Measurements from ENCODE around the gene VPS35L. TPM values are rescaled to one million over a fixed set of nuclear protein-coding genes. Genes with fewer than 3 reads are reported as not detected.
"Not testable (repeated sequence)": the region's sequence is repeated elsewhere in the genome, so short reads cannot be mapped to it uniquely, and the experiment has no call there.

The VPS35L gene
- total RNA-seq, 1 donor from 2014 or later = 22.4 TPM

DNA sequence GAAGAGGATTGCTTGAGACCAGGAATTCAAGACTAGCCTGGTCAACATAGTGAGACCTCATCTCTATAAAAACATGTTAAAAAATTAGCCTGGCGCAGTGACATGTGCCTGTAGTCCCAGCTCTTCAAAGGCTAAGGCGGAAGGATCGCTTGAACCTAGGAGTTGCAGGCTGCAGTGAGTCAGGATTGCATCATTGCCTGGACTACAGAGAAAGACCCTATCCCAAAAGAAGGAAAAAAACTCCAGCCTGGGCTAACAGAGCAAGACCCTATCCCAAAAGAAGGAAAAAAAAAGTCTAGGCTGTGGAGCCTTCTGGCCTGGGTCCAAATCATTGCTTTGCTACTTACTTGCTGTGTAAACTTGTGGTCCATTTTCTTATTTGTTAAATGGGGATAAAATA lies 26.8 kb upstream of the VPS35L start:
- DNase-seq = no peak
- ATAC-seq = no peak
- intact Hi-C loops (cut with micrococcal nuclease) = no loop called here

DNA sequence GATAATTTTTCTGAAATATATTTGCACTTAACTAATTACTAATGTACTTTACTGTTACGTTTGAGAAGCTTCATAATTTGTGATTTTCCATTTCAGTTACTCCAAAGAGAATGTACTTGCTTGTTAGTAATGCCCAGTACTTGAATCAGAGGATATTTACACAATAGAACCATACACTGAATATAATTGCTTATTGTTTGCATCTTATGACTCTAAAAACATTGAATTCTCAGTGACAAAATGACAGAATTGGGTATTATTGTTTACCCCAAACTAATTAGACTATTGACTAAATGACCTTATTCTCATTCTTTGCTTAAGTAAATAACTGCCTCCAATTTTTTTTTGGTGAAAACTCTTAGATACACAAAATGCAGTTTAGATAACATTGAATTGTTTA lies 22.9 kb upstream of the VPS35L start:
- intact Hi-C loops (cut with micrococcal nuclease) = no loop called here
- DNase-seq (no peak), ATAC-seq (no peak)

DNA sequence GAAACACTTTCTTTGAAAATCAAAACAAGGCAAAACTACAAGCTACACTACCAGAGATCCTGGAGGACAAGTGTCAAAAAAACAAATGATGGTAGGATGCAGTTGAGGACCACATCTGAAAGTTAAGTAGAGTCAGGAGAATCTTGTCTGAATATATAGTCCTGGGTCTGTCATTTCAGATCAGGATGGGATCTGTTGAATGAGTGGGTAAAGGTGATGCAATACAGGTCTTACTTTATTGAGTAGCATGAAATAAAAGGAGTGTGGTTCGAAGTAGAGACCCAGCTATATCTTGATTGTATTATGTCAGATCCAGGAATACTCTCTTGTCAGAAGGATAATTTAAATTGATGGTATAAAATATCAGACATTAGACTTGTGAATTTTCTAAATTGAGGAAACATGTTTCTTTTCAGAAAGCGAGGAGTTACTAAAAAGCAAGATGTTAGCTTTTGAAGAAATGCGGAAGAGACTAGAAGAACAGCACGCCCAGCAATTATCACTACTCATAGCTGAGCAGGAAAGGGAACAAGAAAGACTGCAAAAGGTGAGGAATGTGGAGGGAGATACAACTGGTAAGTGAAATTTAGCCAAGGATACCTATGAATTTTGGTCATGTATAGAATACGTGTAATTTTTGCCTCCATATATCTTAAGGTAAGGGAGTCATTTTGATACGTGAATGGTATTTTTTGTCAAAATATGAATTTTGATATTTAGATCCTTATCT lies 15.1 kb upstream of the VPS35L start:
- DNase-seq (no peak), ATAC-seq (no peak)
- intact Hi-C loops (cut with micrococcal nuclease) = no loop called here

DNA sequence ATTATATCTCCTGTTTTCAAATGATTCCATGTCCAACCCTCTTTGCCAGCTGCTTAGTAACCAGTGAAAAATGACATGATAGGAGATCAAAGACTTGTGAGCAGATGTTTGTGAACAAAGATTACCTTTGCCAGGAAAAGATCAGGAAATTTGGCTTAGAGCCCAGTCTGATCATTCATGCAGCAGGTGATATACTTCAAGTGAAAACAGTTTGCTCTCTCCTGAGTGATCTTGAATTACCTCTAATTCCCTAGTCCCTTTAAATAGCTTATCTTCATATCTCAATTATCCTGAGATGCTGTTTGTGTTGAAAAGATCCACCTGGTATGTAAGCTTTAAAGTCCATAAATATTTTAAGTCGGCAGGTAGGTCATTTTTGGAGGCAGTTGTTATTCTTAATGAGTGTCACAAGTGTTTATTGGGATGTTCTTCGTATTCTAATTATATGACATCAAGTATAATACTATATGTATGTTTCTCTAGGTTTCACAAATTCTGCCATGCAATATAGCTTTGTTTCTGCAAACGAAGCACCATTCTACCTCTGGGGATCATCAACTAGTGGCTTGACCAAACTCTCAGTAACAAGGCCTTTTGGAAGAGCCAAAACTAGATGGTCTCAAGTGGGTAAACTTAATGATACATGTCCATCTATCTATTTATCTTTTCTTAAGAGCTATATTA lies 13.2 kb upstream of the VPS35L start:
- ATAC-seq = no peak
- no peak for DNase-seq
- intact Hi-C loops (cut with micrococcal nuclease) = no loop called here

DNA sequence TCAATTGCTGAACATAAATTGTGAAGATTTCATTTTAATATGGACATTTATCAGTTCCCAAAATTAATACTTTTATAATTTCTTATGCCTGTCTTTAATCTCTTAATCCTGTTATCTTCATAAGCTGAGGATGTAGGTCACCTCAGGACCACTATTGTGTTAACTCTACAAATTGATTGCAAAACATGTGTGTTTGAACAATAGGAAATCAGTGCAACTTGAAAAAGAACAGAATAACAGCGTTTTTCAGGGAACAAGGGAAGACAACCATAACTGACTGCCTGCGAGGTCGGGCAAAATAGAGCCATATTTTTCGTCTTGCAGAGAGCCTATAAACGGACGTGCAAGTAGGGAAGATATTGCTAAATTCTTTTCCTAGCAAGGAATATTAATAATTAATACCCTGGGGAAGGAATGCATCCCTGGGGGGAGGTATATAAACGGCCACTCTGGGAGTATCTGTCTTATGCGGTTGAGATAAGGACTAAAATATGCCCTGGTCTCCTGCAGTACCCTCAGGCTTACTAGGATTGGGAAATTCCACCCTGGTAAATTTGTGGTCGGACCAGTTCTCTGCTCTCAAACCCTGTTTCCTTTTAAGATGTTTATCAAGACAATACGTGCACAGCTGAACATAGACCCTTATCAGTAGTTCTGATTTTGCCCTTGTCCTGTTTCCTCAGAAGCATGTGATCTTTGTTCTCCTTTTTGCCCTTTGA lies 12.1 kb upstream of the VPS35L start:
- DNase-seq; intact Hi-C loops (cut with micrococcal nuclease); ATAC-seq: not testable (repeated sequence)

DNA sequence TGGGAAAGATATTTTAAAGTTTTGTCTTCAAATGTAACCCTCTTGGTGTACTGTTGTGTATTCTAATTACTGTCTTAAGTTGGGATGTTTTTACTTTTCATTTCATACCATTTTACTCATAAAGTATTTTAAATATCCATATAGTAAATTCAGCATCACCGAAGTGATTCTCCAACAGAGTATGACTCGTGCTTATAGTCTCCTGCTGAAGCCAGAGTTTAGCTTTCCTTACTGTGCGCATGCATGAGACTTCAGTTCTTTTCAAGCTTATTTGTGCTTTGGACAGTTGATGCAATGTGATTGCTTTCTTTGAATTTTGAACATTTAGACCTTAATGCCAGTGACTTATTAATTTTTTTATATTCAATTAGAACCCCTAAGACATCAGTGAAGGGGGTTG lies 7.4 kb upstream of the VPS35L start:
- DNase-seq (no peak), ATAC-seq (no peak)
- intact Hi-C loops (cut with micrococcal nuclease) = no loop called here

DNA sequence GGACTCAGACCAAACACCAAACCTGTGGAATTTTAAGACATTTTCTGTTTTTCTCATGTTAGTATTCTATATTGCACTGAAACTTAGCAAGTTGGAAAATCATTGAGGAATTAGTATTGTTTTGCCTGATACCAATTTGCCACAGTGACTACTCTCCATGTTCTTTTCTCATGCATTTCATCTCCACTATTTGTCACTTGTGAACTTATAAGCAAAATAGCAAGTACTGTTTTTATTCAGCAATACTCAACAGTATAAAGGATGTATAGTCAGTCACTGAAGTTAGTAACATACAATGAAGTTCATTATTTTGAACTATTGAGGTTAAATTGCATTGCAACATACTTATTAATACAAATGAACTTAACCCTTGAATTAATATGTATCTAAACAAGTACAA lies 5.8 kb upstream of the VPS35L start:
- DNase-seq = no peak
- intact Hi-C loops (cut with micrococcal nuclease) = no loop called here

DNA sequence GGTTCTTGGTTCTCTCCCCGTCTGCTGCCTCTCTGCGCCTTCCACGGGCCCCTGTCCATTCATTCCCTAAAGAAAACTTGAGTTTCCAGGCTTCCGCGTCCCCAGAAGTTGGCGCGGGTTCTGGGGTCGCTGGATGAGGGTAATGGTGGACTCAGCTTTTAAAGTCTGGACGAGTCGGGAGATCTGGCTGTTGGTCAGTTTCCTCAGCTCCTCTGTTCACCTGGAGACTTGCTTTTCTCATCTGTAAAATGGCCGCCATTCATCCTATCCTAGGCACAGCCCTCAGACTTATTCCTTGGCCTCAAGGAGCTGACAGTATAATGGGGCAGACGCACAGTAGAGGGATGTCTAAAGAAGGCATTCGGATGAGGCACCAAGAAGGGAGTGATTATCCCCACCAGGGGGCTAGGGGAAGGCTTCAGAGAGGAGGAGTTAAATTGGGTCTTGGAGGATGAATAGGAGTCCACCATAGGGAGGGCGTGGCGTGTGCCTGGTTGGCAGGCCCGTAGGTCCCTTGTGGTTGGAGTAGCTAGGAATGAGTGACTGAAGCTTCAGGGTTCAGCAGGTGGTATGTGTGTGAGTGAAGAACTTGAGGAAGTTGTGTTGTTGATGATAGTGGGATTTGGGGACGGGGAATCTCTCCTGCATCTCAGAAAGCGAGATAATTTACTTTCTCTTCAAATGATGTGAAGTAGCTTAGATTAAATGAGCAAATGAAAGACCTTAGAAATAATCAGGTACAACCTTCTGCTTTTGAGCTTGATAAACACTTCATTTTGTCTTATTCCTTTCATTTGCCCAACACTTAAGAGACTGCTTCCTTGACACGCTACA lies 652 bp downstream of the VPS35L start:
- no peak for ATAC-seq
- intact Hi-C loops (cut with micrococcal nuclease) = no loop called here
- DNase-seq = no peak

More for the DNA sequence above, 5.8 kb upstream of the VPS35L start:
- no peak for ATAC-seq

DNA sequence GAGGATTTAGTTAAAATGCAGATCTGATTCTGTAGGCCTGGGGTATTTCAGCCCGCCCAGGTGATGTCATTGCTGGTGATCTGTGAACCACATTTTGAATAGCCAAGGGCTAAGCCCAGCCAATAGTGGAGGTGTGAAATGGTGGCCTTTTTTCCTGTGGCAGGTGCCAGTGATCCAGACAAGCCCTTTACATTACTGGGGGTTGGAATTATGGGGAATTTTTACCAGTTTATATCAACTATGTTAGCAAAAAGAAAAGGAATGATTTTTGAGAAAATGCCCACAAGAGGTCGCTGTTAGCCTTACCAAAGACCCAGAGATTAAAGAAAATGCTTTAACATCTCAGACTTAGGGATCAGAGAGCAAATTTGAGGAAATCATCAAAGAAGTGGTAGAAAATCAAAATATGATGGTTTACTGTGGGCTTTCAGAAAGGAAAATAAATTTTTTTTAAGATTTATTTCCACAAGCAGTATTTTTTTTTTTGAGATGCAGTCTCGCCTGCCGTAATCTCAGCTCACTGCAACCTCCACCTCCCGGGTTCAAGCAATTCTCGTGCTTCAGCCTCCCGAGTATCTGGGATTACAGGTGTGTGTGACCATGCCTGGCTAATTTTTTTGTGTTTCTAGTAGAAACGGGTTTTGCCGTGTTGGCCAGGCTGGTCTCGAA lies 3.9 kb downstream of the VPS35L start:
- no peak for ATAC-seq
- intact Hi-C loops (cut with micrococcal nuclease) = no loop called here
- no peak for DNase-seq

DNA sequence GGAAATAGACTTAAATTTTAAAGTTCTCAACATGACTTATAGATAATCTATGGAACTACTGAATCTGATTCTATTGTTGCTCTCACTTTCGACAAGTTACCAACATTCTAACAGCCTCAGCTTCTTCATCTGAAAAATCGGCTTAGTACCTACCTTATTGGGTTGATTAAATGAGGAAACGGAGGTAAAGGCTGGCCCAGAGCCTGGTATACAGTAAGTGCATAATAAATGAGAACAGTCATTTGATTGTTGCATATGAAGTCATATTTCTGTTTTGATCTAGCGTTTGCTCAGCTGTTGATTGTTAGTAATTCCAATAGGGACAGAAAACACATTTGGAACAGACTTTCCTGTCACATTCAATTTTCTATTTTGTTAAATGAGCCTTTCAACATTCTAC lies 4.6 kb downstream of the VPS35L start:
- intact Hi-C loops (cut with micrococcal nuclease) = no loop called here
- DNase-seq (no peak), ATAC-seq (no peak)

DNA sequence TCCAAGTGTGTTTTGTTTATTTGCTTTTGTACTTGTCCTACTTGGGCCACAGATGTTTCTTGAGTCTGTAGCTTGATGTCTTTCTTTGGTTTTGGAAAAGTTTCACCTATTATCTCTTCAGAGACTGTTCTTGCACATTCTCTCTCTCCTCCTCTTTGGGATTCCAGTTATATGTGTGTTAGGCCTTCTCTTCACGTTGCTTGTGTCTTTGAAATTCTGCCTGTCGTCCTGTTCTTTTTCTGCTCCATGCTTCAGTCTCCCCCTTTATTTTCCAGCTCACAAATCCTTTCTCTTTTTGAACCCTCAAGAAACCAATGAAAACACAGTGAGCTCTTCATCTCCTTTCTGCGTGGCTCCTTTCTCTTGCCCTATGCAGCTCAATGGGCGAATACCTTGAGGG lies 7.9 kb downstream of the VPS35L start:
- intact Hi-C loops (cut with micrococcal nuclease) = no loop called here
- no peak for DNase-seq
- no peak for ATAC-seq

DNA sequence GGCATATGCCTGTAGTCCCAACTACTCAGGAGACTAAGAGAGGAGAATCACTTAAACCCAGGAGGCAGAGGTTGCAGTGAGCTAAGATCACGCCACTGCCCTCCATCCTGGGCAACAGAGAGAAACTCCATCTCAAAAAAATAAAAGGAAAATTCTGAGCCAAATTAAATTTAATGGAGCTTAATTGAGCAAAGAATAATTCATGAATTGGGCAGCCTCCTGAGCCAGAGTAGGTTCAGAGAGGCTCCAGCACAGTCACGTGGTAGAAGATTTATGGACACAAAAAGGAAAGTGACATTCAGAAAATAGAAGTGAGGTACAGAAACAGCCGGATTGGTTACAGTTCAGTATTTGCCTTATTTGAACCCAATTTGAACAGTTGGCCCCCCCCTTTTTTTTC lies 10.9 kb downstream of the VPS35L start:
- no peak for ATAC-seq
- DNase-seq = no peak
- intact Hi-C loops (cut with micrococcal nuclease) = no loop called here

DNA sequence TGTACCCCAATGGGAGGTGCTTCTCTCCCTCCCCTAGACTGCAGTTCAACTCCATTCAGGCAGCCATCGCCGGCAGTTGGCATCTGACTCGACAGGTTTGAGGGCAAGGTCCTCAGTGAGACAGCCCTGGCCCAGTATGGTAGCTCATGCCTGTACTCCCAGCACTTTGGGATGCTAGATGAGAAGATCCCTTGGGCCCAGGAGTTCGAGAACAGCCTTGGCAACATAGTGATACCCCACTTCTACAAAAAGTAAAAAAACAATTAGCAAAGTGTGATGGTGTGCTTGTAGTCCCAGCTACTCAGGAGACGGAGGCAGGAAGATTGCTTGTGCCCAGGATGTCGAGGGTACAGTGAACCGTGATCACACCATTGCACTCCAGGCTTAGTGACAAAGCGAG lies 12.1 kb downstream of the VPS35L start:
- intact Hi-C loops (cut with micrococcal nuclease) = no loop called here
- DNase-seq (no peak), ATAC-seq (no peak)

DNA sequence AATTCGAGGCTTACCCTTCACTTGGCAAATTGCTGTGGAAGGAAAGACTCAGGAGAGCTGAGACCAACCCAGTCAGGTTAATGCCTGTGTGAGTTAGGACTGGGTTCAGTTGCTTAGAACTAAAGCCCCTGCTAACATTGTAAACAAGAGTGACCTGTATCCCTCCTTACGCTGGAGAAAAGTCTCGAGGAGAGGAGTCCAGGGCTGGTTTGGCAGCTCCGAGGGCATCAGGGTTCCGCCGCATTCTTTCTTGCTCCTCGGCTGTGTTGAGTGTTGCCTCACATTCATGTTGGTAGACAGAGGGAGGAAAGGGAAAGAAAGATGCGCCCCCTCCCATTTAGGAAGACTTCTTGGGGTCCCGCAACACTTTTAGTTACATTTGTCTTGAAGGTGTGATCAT lies 18.5 kb downstream of the VPS35L start:
- ATAC-seq (no peak), DNase-seq (no peak)

DNA sequence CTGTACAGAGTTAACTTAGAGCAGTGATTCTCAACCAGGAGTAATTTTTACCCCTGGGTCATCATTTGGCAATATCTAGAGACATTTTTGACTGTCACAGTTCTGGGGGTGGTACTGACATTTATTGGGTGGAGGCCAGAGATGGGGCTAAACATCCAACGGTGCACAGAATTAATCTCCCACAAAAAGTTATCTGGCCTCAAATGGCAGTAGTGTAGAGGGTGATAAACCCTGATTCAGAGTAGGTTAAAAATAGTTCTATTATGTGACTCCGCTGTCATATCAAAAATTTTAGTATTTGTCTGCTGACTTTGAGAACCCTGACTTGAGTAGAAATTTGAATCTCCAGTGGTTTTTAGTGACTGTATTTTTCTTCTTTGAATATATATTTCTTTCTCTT lies 19.1 kb downstream of the VPS35L start:
- DNase-seq (no peak), ATAC-seq (peak; percentile 26)
- intact Hi-C loops (cut with micrococcal nuclease) = no loop called here

More for the DNA sequence above, 18.5 kb downstream of the VPS35L start:
- intact Hi-C loops (cut with micrococcal nuclease) = no loop called here

DNA sequence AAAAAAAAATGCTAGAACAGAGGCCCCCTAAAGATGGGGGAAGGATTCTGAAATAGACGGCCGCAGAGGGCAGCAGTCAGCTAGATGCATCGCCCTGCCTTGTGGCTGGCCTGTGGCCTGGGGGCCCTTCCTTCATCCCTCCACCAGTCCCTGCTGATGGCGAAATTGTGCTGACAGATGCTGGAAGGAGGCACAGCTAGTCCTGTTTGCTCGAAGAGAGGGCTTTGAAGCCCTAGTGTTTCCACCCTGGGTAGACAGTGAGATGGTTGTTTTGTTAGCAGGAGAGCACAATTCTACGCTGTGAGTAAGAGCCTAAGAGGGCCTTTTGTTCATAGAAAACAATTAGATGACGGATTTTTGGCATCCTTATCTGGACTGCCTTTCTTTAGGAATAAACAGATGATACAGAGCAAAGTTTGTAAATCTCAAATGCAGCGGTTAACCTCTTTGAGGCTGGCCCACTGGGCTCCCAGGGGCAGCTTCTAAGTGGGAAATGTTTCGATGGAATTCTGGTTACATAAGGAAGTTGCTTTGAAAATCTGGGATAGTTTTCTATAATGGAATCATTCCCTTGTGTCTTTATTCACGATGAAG lies 23.0 kb downstream of the VPS35L start:
- no peak for ATAC-seq
- DNase-seq = no peak
- intact Hi-C loops (cut with micrococcal nuclease) = no loop called here

DNA sequence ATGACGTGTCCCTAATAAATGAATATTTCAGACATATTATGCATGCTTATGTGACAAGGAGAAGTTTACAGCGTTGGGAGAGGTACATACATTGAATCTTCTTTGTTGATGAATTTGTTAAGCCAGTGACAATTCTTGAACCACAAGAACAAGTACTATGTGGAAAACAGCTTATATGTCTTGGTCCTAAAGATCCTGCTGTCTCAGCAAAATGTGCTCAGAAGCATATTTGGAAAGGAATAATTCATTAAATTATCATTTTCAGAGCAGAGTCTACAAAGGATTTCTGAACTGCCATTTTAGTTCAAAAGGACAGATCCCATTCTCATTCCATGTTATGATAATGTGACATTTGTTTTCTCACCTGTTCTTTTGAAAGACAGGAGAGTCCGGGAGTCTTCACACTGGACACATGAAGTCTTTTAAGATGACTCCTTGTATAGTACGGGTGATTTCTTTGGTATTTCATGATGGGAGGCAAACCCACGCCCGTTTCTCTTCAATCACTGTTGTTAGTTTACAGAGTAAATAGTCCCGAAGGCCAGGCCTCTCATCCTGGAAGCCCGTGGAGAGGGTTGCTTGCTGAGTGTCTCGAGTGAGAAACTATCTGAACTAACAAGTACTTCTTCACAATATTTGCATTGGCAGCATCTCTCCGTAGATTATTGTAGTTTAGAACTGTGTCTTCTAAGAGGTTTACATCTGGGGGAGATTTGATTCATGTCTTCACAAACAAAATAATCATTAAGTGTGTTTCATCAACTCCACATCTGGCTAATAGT lies 26.7 kb downstream of the VPS35L start:
- intact Hi-C loops (cut with micrococcal nuclease) = no loop called here
- no peak for DNase-seq
- ATAC-seq = no peak
